Activated CD4-positive, alpha-beta T cell treated with anti-CD3 and anti-CD28 coated beads, Interleukin-2, amount 10 ng/mL, durations not matched to agents 24 days and 14 days (primary cell): ENCODE results near the gene FBXO17. TPM values are rescaled to one million over a fixed set of nuclear protein-coding genes. Genes with fewer than 3 reads are reported as not detected.
"Not testable (repeated sequence)": the region's sequence is repeated elsewhere in the genome, so short reads cannot be mapped to it uniquely, and the experiment has no call there.

Experiments
- DNase-seq: peaks from one replicate; pipeline ENCODE4 v3.0.0; 2022
- H3K27ac Mint-ChIP-seq: one replicate; pipeline ENCODE4 v1.8.0; 2022; ENCODE audit warnings: mild to moderate bottlenecking, mixed read lengths
- H3K27me3 Mint-ChIP-seq: one replicate; pipeline ENCODE4 v1.8.0; 2022; ENCODE audit warnings: mixed read lengths
- H3K36me3 Mint-ChIP-seq: one replicate; pipeline ENCODE4 v1.8.0; 2022; ENCODE audit warnings: low read depth, mild to moderate bottlenecking, mixed read lengths
- H3K4me1 Mint-ChIP-seq: one replicate; pipeline ENCODE4 v1.8.0; 2021; ENCODE audit warnings: mixed read lengths
- H3K4me3 Mint-ChIP-seq: one replicate; pipeline ENCODE4 v1.8.0; 2022; ENCODE audit warnings: mild to moderate bottlenecking, moderate library complexity, mixed read lengths
- H3K9me3 Mint-ChIP-seq: one replicate; pipeline ENCODE4 v1.8.0; 2021; ENCODE audit warnings: mixed read lengths
- intact Hi-C: fragments of 100-400 bp; cut with micrococcal nuclease; formaldehyde crosslinking; loops from one replicate; pipeline ENCODE4 v1.15.1; 2023
- total RNA-seq: library from RNA; stranded (reverse); gene quantifications from 2 replicates; pipeline ENCODE4 v1.2.3, GENCODE V29; 2022

The FBXO17 gene, protein sequence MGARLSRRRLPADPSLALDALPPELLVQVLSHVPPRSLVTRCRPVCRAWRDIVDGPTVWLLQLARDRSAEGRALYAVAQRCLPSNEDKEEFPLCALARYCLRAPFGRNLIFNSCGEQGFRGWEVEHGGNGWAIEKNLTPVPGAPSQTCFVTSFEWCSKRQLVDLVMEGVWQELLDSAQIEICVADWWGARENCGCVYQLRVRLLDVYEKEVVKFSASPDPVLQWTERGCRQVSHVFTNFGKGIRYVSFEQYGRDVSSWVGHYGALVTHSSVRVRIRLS
- total RNA-seq = not detected in 2 replicates

DNA sequence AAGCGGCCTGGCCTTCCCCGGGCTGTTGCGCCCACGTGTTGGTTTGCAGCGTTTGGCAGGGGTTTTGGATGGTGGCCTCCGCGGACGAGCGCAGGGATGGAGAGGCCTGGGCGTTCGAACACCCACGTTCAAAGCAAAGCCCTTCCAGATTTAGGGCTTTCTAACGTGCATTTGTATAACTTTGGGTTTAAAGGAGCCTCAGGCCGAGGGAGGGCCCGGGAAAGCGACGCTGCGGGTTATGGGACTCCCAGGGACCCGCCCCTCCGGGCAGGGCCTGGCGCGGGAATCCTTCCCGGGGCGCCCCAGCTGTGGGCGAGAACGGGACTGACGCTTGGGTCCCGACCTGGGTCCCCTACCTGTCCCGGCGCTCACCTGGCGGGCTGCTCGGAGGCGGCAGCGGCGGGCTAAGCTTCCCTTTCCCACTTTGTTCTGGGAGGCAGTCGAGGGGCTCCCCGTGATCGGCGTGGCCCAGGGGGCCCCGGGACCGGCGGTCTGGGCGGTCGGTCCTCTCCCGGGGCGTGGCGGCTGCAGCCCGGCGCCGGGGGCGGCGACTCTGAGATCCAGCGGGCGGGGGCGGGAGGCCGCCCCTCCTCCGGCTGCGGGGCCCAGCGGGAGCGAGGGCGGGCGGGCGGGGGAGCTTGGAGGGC is at the start of gene FBXO17:
Gene FBXO17 (minus strand): TSS at position 529 of the 647 bp plus-strand sequence. CDS start 25,423 bp downstream, outside the sequence.
- H3K4me1 Mint-ChIP-seq = peaks cover 16% of the 10 kb centered on the region
- no peak for DNase-seq
- H3K27me3 Mint-ChIP-seq = peaks cover 25% of the 10 kb centered on the region
- no peak within 1 kb of the TSS for H3K27ac Mint-ChIP-seq
- peak within 1 kb of the TSS; percentile 66 for H3K4me3 Mint-ChIP-seq
- intact Hi-C loops = no loop called here
- H3K36me3 Mint-ChIP-seq = peaks cover 3% of the 10 kb centered on the region
- peaks cover under 1% of the 10 kb centered on the region for H3K9me3 Mint-ChIP-seq

DNA sequence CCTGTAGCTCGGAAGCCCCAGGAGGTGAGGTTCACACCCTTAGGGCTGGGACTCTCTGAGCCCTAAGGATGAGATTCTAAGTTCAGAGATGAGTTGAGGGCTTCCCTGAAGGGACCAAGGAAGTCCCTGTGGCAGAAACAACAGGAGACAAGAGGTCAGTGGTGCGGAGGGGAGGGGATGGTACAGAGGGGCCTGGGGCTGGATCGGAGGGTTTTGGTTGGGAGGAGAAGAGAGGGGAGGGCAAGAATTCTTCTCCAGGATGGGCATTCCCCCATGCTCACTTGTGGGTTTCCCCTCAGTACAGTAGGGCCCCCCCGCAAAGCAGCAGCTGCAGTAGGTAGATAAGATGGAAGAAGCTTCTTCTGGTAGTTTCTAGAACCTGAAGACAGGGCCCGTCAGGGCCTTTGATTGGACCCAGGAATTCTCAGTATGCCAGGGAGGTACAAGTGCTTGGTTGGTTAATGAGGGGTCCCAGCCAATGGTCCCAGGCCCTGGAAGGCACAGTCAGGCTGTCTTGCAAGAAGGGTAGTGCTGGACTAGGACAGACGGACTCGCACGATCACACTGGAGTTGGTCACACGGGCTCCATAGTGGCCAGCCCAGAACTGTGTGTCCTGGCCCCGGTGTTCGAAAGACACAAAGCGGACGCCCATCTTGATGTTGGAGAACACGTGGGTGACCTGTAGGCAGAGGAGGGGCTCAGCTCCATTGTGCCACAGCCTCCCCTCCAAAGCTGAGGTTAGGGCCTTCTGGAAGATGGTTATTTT is 49.5 kb upstream of the FBXO17 start:
- H3K4me3 Mint-ChIP-seq = no peak overlapping the region
- intact Hi-C loops = no loop called here
- no peak overlapping the region for H3K27ac Mint-ChIP-seq
- no peaks in the 10 kb centered on the region for H3K27me3 Mint-ChIP-seq
- H3K9me3 Mint-ChIP-seq = no peaks in the 10 kb centered on the region
- no peaks in the 10 kb centered on the region for H3K4me1 Mint-ChIP-seq
- no peak for DNase-seq
- no peaks in the 10 kb centered on the region for H3K36me3 Mint-ChIP-seq

DNA sequence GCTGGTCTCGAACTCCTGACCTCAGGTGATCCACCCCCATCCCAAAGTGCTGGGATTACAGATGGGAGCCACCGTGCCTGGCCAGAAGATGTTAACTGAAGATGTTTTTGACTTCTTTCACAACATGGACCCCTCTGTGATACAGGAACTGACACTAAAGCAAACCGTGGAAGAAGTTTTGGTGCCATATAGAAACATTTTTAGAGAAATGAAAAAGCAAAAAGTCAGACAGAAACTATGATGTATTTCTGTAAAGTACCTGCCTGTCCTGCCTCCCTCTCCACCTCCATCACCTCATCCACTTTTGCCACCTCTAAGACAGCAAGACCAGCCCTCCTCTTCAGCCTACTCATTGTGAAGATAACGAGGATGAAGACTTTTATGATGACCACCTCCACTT is 45.5 kb upstream of the FBXO17 start:
- DNase-seq = no peak
- H3K4me1 Mint-ChIP-seq = no peaks in the 10 kb centered on the region
- H3K36me3 Mint-ChIP-seq = no peaks in the 10 kb centered on the region
- intact Hi-C loops = no loop called here
- H3K27me3 Mint-ChIP-seq = peaks cover 4% of the 10 kb centered on the region
- H3K9me3 Mint-ChIP-seq = no peaks in the 10 kb centered on the region
- H3K27ac Mint-ChIP-seq = no peak overlapping the region
- H3K4me3 Mint-ChIP-seq = no peak overlapping the region

DNA sequence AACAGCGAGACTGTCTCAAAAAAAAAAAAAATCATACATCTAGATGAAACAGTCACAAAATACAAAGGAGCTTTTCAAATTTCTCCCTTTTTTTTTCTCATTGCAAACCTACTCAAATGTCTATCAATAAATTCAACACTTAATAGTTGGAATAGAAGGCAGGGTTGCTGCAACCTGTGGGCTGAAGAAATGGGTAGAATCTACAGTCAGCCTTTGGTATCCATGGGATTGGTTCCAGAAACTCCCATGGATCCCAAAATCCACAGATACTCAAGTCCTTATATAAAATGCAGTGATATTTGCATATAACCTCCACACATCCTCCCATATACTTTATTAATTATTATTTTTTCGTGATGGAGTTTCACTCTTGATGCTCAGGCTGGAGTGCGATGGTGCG is 42.1 kb upstream of the FBXO17 start:
- intact Hi-C loops = no loop called here
- no peaks in the 10 kb centered on the region for H3K9me3 Mint-ChIP-seq
- DNase-seq = no peak
- H3K27ac Mint-ChIP-seq = no peak overlapping the region
- no peaks in the 10 kb centered on the region for H3K36me3 Mint-ChIP-seq
- H3K27me3 Mint-ChIP-seq = peaks cover 4% of the 10 kb centered on the region
- no peaks in the 10 kb centered on the region for H3K4me1 Mint-ChIP-seq
- no peak overlapping the region for H3K4me3 Mint-ChIP-seq

DNA sequence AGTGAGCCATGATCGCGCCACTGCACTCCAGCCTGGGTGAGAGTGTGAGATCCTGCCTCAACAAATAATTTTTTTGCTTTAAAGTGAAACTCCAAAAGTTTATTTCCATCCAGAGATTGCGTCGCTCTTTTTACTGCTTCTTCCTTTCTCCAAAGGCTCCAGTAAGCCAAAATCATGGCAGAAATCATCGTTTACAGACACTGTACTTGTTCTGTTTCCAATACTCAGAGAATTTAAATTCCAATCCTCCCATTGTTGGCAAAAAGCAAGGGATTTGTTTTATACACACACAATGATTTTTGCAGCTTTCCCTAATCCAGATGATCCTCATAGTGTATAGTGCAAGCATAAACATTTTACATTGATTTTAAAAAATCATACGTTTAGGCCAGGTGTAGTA is 41.5 kb upstream of the FBXO17 start:
- Mint-ChIP-seq H3K27ac (no peak overlapping the region), H3K9me3 (no peaks in the 10 kb centered on the region), H3K4me3 (no peak overlapping the region), H3K27me3 (peaks cover 4% of the 10 kb centered on the region), H3K36me3 (no peaks in the 10 kb centered on the region), H3K4me1 (no peaks in the 10 kb centered on the region)
- intact Hi-C loops = no loop called here
- DNase-seq = no peak

DNA sequence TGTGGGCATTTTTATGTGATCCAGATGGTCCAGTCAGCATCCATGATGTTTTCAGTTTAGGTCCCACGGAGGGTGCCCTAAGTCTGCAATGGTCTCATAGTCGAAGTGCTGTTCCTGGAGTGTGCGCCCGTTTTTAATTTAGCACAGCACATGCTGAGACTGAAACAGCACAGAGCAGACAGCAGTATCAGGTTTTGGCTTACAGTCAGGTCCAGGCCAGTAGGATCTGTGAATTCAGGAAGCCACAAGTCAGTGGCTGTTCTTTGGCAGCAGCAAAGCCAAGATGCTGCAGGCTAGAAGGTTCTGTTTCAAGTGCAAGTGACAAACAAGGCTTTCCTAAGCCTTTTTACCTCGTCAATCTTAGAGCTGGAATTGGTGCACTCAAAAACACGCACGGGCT is 38.5 kb upstream of the FBXO17 start:
- intact Hi-C loops = no loop called here

DNA sequence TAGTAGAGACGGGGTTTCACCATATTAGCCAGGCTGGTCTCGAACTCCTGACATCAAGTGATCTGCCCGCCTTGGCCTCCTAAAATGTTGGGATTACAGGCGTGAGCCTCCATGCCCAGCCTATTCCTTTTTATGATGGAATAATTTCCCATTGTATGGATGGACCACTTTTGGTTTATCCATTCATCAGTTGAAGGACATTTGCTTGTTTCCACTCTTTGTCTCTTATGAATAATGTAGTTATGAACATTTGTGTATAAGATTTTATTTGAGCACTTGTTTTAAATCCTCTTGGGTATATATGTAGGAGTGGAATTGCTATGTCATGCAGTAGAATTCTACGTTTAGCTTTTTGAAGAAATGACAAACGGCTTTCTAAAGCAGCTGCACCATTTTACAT is 33.5 kb upstream of the FBXO17 start:
- H3K27ac Mint-ChIP-seq = no peak overlapping the region
- peaks cover 8% of the 10 kb centered on the region for H3K27me3 Mint-ChIP-seq
- no peak overlapping the region for H3K4me3 Mint-ChIP-seq
- peaks cover 2% of the 10 kb centered on the region for H3K4me1 Mint-ChIP-seq
- H3K36me3 Mint-ChIP-seq = no peaks in the 10 kb centered on the region
- DNase-seq = no peak
- H3K9me3 Mint-ChIP-seq = no peaks in the 10 kb centered on the region
- intact Hi-C loops = no loop called here

More for the DNA sequence above, 38.5 kb upstream of the FBXO17 start:
- H3K4me1 Mint-ChIP-seq = no peaks in the 10 kb centered on the region
- no peaks in the 10 kb centered on the region for H3K9me3 Mint-ChIP-seq
- DNase-seq = no peak
- peaks cover 6% of the 10 kb centered on the region for H3K27me3 Mint-ChIP-seq
- H3K27ac Mint-ChIP-seq = no peak overlapping the region
- H3K36me3 Mint-ChIP-seq = no peaks in the 10 kb centered on the region
- H3K4me3 Mint-ChIP-seq = no peak overlapping the region

DNA sequence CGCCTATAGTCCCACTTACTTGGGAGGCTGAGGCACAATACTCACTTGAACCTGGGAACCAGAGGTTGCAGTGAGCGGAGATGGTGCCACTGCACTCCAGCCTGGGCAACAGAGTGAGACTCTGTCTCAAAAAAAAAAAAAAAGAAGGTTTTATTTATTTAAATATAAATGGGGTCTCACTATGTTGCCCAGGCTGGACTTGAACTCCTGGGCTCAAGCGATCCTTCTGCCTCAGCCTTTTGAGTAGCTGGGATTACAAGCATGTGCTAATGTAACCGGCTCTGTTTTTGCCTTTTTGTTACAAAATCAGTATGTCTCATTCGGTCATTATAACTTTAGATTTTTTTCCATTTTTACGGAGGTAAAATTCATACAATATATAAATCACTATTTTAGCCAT is 32.6 kb upstream of the FBXO17 start:
- H3K27me3 Mint-ChIP-seq = peaks cover 10% of the 10 kb centered on the region
- intact Hi-C loops = no loop called here
- H3K9me3 Mint-ChIP-seq = no peaks in the 10 kb centered on the region
- H3K4me1 Mint-ChIP-seq = peaks cover 2% of the 10 kb centered on the region
- no peak for DNase-seq
- no peaks in the 10 kb centered on the region for H3K36me3 Mint-ChIP-seq
- no peak overlapping the region for H3K27ac Mint-ChIP-seq
- H3K4me3 Mint-ChIP-seq = no peak overlapping the region

DNA sequence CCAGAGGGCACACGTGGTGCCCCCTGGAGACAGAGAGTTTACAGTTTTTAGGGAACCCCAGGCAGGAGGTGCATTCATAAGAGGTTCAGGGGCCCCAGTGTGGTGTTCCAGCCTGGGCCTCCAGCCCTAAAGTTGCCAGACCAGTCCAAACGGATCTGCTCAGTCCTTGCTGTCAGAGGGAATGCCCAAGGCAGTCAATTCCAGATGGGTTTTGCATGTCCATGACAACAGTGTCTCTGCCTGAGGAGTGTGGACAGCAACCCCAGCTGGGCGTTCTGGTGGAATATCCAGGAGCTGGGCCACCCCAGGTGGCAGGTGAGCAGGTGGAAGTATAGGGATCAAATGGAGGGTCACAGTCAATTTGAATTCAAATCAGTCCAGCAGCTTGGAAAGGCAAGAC is 31.6 kb upstream of the FBXO17 start:
- H3K4me3 Mint-ChIP-seq = no peak overlapping the region

DNA sequence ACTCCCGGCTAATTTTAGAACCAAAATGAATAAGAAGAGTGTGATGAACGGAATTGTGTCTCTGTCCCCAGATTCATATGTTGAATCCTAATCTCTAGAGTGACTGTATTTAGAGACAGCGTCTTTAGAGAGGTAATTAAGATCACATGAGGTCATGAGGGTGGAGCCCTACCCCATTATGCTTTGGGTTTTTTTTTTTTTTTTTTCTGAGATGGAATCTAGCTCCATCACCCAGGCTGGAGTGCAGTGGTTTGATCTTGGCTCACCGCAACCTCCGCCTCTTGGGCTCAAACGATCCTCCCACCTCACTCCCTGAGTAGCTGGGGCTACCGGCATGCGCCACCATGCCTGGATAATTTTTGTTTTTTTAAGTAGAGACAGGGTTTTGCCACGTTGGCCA is 28.9 kb upstream of the FBXO17 start:
- H3K9me3 Mint-ChIP-seq = no peaks in the 10 kb centered on the region
- H3K27ac Mint-ChIP-seq = no peak overlapping the region
- H3K4me3 Mint-ChIP-seq = no peak overlapping the region
- no peak for DNase-seq
- H3K27me3 Mint-ChIP-seq = peaks cover 14% of the 10 kb centered on the region
- intact Hi-C loops = no loop called here
- H3K4me1 Mint-ChIP-seq = peaks cover 2% of the 10 kb centered on the region
- no peaks in the 10 kb centered on the region for H3K36me3 Mint-ChIP-seq

More for the DNA sequence above, 31.6 kb upstream of the FBXO17 start:
- H3K9me3 Mint-ChIP-seq = no peaks in the 10 kb centered on the region
- no peak overlapping the region for H3K27ac Mint-ChIP-seq
- DNase-seq = no peak
- H3K4me1 Mint-ChIP-seq = peaks cover 2% of the 10 kb centered on the region
- intact Hi-C loops = no loop called here
- peaks cover 13% of the 10 kb centered on the region for H3K27me3 Mint-ChIP-seq
- no peaks in the 10 kb centered on the region for H3K36me3 Mint-ChIP-seq

DNA sequence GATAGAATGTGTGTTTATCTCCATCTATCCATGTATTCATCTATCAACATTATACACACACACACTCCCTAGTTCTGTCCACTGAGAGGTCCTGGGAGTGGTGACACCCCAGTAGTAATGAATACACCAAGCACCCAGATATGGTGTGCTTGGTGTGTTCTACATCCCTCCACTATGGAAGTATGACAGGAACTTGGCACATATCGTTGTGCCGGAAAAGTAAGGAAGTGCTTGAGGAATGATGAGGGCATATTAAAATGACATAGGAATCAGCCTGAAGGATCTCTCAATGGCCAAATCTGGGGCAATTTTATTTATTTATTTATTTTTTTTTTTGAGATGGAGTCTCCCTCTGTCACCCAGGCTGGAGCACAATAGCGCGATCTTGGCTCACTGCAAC is 28.3 kb upstream of the FBXO17 start:
- peaks cover 2% of the 10 kb centered on the region for H3K4me1 Mint-ChIP-seq
- H3K27ac Mint-ChIP-seq = no peak overlapping the region
- DNase-seq = no peak

DNA sequence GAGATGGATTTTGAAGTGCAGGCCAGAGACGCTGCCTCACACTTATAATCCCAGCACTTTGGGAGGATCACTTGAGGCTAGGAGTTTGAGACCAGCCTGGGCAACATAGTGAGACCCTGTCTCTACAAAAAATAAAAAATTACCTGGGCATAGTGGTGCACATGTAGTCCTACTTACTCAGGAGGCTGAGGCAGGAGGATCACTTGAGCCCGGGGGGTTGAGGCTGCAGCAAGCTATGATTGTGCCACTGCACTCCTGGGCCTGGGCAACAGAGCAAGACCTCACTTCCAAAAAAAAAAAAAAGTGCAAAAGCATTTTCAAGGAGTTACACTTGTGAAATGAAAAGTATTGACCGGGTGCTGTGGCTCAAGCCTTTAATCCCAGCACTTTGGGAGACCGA is 27.6 kb upstream of the FBXO17 start:
- H3K27me3 Mint-ChIP-seq = peaks cover 13% of the 10 kb centered on the region
- no peaks in the 10 kb centered on the region for H3K36me3 Mint-ChIP-seq
- H3K27ac Mint-ChIP-seq = no peak overlapping the region
- no peak for DNase-seq
- H3K4me3 Mint-ChIP-seq = no peak overlapping the region
- H3K4me1 Mint-ChIP-seq = peaks cover 2% of the 10 kb centered on the region
- no peaks in the 10 kb centered on the region for H3K9me3 Mint-ChIP-seq
- intact Hi-C loops = no loop called here

More for the DNA sequence above, 28.3 kb upstream of the FBXO17 start:
- peaks cover 15% of the 10 kb centered on the region for H3K27me3 Mint-ChIP-seq
- intact Hi-C loops = no loop called here
- H3K36me3 Mint-ChIP-seq = no peaks in the 10 kb centered on the region
- no peak overlapping the region for H3K4me3 Mint-ChIP-seq
- no peaks in the 10 kb centered on the region for H3K9me3 Mint-ChIP-seq

DNA sequence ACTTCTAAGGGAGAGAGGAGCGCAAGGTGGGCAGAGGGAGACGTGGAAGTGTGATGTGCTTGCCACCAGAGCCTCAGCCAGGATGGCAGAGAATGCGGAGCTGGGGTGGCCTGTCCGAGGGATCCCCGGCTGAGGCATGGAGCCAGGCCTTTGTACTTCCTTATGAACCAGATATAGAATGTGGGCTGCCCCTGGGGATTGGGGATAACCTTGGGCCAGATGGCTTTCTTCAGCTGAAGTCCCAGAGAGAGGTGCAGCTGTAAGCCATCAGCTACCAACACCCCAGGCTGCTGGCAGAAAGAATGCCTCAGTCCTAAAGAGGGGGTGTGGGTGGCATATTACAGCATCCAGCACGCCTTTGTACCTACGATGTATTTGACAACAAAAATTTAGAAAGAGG is 25.5 kb upstream of the FBXO17 start:
- H3K4me1 Mint-ChIP-seq = no peaks in the 10 kb centered on the region
- intact Hi-C loops = no loop called here
- H3K4me3 Mint-ChIP-seq = no peak overlapping the region
- H3K27me3 Mint-ChIP-seq = peaks cover 11% of the 10 kb centered on the region
- H3K9me3 Mint-ChIP-seq = no peaks in the 10 kb centered on the region
- H3K27ac Mint-ChIP-seq = no peak overlapping the region
- H3K36me3 Mint-ChIP-seq = no peaks in the 10 kb centered on the region
- DNase-seq = no peak

DNA sequence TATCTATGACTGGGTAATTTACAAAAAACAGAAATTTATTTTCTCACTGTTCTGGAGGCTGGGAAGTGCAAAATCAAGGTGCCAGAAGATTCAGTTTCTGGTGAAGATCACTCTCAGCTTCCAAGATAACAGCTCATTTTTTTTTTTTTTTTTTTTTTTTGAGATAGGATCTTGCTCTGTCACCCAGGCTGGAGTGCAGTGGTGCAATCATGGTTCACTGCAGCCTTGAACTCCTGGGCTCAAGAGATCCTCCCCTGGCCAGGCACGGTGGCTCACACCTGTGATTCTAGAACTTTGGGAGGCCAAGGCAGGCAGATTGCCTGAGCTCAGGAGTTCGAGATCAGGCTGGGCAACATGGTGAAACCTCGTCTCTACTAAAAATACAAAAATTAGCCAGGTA is 22.0 kb upstream of the FBXO17 start:
- H3K27me3 Mint-ChIP-seq, H3K4me3 Mint-ChIP-seq, H3K27ac Mint-ChIP-seq, H3K4me1 Mint-ChIP-seq, H3K9me3 Mint-ChIP-seq, H3K36me3 Mint-ChIP-seq, DNase-seq, intact Hi-C loops: not testable (repeated sequence)
